Stimulated activated CD4-positive, alpha-beta T cell treated with anti-CD3 and anti-CD28 coated beads, Interleukin-1b, Interleukin-23, amount 100 ng/mL, for 48 hours (primary cell): ENCODE data around the gene PPP1R9A.
"Not testable (repeated sequence)": the region's sequence is repeated elsewhere in the genome, so short reads cannot be mapped to it uniquely, and the experiment has no call there.

Experiments
- DNase-seq: peaks from one replicate; pipeline ENCODE4 v3.0.0-alpha.2; 2020

The PPP1R9A gene

DNA sequence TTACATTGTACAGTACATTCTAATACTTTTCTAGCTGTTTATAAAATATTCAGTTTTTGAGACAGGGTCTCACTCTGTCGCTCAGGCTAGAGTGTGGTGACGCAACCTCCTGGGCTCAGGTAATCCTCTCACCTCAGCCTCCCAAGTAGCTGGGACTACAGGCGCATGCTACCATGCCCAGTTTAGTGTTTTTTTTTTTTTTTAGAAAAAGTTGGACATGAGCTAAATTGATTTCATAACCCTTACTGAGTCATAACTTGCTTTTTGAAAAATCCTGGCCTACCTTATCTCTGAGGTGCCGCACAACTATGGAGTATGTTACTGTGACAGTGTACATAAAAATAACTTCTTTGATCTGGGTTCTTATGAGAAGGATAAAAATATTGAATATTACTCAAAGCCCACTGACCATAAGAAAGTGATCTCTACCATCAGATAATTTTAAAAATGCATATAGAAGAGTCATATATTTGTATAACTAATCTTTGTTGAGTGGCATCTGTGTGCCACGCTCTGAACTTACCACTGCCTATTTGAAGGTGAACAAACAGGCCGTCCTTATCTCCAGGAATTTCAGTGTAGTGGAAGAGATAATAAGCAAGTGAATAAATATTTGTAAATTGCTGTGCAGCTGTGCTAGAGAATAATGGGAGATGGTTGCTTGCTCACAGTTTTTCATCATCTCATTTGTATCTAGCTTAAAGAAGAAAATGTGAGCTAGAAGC is 73.2 kb downstream of the PPP1R9A start:
- no peak for DNase-seq

DNA sequence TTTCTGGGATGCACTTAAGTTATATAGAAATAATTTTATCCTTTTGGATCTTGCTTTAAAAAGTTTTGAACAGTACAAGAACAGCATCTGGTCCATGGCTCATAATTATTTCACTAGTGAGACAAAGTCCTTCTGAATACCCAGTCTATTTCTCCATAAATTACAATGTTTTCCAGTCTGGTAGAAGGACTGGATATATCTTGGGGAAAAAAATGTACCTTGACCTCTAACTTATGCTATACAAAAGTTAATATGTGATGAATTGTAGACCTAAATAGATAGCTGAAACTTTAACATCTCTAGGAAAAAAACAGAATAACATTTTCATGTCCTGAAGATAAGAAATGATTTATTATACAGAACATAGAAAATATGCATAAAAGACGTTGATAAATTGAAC is 88.5 kb downstream of the PPP1R9A start:
- no peak for DNase-seq

DNA sequence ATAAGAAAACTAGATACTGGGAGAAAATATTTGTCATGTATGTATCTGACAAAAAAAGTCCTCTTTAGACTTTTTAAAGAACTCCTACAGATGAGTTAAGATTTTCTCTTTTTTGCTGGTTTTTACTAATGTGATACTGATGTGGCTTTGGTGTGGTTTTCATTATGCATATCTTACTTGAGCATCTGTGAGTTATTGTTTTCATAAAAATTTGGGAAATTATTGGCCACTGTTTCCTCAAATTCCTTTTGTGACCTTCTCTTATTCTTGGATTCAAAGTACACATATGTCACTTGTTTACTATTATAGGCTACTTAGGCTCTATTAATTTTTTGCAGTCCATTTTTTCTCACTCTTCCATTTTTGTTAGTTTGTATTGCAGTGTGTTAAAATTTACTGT is 89.0 kb downstream of the PPP1R9A start:
- DNase-seq: no peak

- no peak for DNase-seq
Observed at GRCh38 chr7:94997547-94997946, 90.2 kb downstream of the PPP1R9A start.

- DNase-seq: no peak
Observed at GRCh38 chr7:94998266-94999068, 91.1 kb downstream of the PPP1R9A start.

DNA sequence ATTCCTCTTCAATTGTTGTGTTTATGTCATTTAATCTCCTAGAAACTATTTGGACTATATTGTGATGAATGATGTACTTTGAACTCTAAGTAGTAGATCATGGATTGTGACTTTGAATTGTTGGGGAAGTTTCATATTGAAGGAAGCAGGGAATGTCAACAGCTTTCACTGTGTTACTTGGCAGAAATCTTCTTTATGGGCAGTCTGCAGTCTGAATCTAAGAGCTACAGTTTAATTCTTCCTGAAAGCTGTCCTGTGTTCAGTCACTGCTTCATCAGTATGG is 91.6 kb downstream of the PPP1R9A start:
- DNase-seq: no peak

- DNase-seq: not testable (repeated sequence)
Observed at GRCh38 chr7:94999601-95000000, 92.2 kb downstream of the PPP1R9A start.

- no peak for DNase-seq
Observed at GRCh38 chr7:95001258-95001657, 93.9 kb downstream of the PPP1R9A start.

GRCh38 chr7:95001815-95002561 is 94.6 kb downstream of the PPP1R9A start:
- no peak for DNase-seq

- DNase-seq: no peak
Observed at GRCh38 chr7:95002775-95003174, 95.4 kb downstream of the PPP1R9A start.

DNA sequence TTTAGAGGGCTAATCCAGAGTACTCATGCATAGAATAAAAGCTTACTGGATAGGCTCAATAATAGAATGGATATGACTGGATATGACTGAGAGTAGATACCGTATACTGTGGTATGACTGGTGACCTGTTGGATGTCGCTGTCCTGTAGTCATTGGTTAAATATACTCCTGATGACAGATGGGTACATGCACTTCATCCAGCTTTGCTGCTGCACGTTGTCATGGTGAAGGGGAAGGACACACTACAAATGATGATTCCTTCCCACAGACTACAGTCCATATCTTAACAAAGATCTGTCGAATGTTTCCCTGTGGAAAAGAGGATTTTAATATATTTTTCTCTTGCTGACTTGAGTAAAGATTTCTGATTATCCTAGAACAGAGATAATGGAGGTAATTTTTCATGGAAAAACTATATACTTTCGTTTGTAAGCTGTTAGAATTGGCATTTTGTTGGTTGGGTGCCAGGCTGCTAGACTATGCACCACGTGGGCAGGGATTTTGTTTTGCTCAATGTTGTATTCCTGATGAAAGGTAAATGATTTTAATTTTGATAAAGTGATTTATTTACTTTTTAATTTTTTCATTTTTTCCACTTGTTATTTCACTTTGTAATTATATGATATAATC is 97.3 kb downstream of the PPP1R9A start:
- DNase-seq: no peak

DNA sequence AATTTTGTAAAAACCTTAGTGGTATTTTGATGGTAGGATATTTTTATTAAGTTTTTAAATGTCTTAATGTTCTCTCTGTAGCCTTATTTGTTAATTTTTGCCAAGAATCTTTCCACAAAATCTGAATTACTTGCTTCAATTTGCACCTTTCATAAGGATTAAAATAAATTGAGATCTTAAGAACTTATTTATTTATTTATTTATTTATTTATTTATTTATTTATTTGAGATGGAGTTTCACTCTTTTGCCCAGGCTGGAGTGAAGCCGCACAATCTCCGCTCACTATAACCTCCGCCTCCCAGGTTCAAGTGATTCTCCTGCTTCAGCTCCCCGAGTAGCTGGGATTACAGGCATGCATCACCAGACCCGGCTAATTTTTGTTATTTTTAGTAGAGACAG is 98.6 kb downstream of the PPP1R9A start:
- DNase-seq: no peak

DNA sequence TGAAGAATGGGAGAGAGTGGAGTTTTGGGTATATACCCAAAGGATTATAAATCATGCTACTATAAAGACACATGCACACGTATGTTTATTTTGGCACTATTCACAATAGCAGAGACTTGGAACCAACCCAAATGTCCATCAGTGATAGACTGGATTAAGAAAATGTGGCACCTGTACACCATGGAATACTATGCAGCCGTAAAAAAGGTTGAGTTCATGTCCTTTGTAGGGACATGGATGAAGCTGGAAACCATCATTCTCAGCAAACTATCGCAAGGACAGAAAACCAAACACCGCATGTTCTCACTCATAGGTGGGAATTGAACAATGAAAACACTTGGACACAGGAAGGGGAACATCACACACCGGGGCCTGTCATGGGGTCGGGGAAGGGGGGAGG is 101.4 kb downstream of the PPP1R9A start:
- not testable (repeated sequence) for DNase-seq

- no peak for DNase-seq
Observed at GRCh38 chr7:95011146-95011928, 103.9 kb downstream of the PPP1R9A start.

DNA sequence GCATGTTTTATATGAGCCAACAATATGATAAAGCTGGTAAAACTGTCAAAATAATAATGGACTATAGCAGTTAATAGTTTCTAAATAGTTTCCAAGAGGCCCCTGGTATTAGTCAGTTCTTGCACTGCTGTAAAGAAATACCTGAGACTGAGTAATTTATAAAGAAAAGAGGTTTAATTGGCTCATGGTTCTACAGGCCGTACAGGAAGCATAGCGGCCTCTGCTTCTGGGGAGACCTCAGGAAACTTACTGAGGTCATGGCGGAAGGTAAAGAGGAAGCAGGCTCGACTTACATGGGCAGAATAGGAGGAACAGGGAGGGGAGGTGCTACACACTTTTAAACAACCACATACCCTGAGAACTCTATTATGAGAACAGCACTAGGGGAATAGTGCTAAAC is 104.6 kb downstream of the PPP1R9A start:
- DNase-seq: no peak

DNA sequence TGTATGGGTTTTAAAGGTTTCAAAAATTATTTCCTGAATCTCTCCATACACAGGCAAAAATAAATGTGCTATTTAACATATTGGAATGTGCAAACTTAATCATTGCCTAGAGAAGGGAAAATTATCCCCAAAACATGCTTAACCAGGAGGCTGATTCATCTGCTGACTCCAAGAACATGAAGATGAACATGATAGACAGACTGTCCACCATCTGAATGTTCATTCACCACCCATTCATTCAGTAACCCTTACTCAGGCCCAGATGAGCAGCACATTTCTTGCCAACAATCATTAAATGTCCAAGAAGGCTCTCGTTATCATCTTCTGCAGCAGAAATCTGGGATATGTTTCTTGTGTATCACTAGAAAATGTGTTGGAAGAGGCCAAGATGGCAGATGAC is 110.6 kb downstream of the PPP1R9A start:
- DNase-seq: no peak

GRCh38 chr7:95026018-95026417 is 118.6 kb downstream of the PPP1R9A start:
- no peak for DNase-seq

GRCh38 chr7:95026421-95027072 is 119.2 kb downstream of the PPP1R9A start:
- DNase-seq: no peak

DNA sequence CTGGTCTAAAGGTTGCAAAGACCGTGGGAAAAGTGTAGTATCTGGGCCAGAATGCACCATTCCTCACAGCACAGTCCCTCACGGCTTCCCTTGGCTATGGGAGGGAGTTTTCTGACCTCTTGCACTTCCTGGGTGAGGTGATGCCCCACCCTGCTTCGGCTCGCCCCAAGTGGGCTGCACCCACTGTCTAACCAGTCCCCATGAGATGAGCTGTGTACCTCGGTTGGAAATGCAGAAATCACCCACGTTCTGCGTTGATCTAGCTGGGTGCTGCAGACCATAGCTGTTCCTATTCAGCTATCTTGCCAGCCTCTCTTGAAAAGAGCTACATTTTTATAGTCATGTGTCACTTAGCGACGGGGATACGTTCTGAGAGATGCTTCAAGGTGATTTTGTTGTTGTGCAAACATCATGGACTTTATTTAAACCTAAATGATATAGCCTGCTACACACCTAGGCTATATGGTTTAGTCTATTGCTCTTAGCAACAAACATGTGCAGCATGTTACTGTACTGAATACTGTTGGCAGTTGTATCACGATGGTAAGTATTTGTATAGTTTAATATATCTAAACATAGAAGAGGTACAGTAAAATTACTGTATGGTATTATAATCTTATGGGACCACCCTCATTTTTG is 120.0 kb downstream of the PPP1R9A start:
- DNase-seq: no peak

GRCh38 chr7:95028683-95029082 is 121.3 kb downstream of the PPP1R9A start:
- no peak for DNase-seq

DNA sequence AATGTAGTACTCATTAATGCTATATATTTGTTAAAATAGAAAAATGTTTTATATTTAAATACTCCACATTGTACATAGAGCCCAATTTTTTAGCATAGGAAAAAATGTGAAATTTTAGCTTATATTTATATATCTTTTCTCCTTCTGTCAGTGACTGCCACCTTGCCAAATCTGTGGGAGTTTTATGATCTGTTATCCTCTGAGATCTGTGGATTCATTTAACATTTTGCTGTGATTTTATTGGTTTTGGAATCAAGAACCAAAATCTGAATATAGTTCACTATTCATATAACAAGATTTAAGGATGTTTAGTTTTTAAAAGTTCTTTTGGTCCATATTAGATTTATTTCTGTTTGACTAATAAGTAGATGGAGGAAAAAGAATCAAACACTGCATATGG is 127.9 kb downstream of the PPP1R9A start:
- no peak for DNase-seq

DNA sequence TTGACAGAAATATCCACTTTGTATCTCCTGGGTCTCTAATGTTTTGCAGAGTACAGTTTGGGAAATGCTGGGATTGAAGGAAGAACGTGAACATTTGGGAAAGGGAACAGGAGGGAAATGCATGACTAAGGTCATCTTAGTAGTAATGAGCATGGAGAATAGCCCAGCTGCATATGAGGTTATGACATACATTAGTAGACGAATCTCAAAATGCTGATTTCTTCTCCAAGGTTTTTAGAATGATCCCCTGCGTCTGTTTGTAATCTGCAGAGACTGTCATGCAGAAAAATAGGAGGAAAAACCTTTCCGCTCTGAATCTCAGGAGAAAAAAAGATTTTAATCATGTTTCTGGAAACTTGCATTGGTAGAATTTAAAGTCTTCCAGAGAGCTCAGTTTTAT is 133.6 kb downstream of the PPP1R9A start:
- DNase-seq: no peak
